Kidney (tissue), 14 donors: Measurements from ENCODE around the gene SHBG. TPM values are rescaled to one million over a fixed set of nuclear protein-coding genes. Genes with fewer than 3 reads are reported as not detected.

Experiments
- DNase-seq, 5 donors: peaks; one replicate each; pipeline ENCODE4 v3.0.0-alpha.2; 2013 to 2020
- FAIRE-seq: peaks from 2 replicates; lab custom pipeline; 2012; peaks lifted over from hg19 to GRCh38; lab: Jason Lieb, UNC
- H3K27ac ChIP-seq, 2 donors: one replicate each; pipeline ENCODE4 v1.7.0; 2013; ENCODE audit warnings: low read depth in 2 of 2, low read length in 2 of 2, inconsistent platforms in 1 of 2
- H3K27me3 ChIP-seq: one replicate; pipeline ENCODE4 v1.7.1; 2013; ENCODE audit warnings: low read length, inconsistent platforms; ENCODE audit not compliant: control insufficient read depth, insufficient read depth
- H3K36me3 ChIP-seq, 3 donors: one replicate each; pipeline versions ENCODE4 v1.7.0 to v1.7.1; 2013; ENCODE audit warnings: low read length in 3 of 3, control low read depth in 1 of 3, inconsistent platforms in 1 of 3; ENCODE audit not compliant: insufficient read depth in 3 of 3, control insufficient read depth in 2 of 3
- H3K4me1 ChIP-seq, 3 donors: one replicate each; pipeline versions ENCODE4 v1.7.0 to v1.7.1; 2013; ENCODE audit warnings: low read length in 3 of 3, inconsistent platforms in 1 of 3, low read depth in 1 of 3; ENCODE audit not compliant: control insufficient read depth in 2 of 3, insufficient read depth in 2 of 3
- H3K4me3 ChIP-seq, 3 donors: one replicate each; pipeline versions ENCODE4 v1.7.0 to v1.8.1; 2013; ENCODE audit warnings: low read length in 3 of 3, control low read depth in 1 of 3, inconsistent platforms in 1 of 3
- H3K9ac ChIP-seq, 3 donors: one replicate each; pipeline versions ENCODE4 v1.7.0 to v1.7.1; 2013; ENCODE audit warnings: low read length in 3 of 3, control low read depth in 1 of 3, inconsistent platforms in 1 of 3
- H3K9me3 ChIP-seq, 3 donors: one replicate each; pipeline versions ENCODE4 v1.7.0 to v1.7.1; 2013; ENCODE audit warnings: low read length in 3 of 3, control low read depth in 1 of 3, inconsistent platforms in 1 of 3; ENCODE audit not compliant: control insufficient read depth in 2 of 3, insufficient read depth in 1 of 3
- CTCF ChIP-seq: IDR thresholded peaks from 3 replicates; pipeline ENCODE4 v1.5.1; 2012; ENCODE audit warnings: mild to moderate bottlenecking, moderate library complexity, borderline replicate concordance; ENCODE audit not compliant: insufficient read depth; ENCODE audit errors: extremely low read depth
- intact Hi-C: fragments of 100-400 bp; cut with DNase I; formaldehyde crosslinking; loops from one replicate; pipeline ENCODE4 v1.11.1; 2022
- polyA plus RNA-seq: library from polyadenylated mRNA; stranded (reverse); fragments of 350-450 nt; fragmentation: Illumina TruSeq; extraction: RNeasy Lipid Tissue Mini Kit (QIAGEN cat#74804); gene quantifications from one replicate; pipeline ENCODE4 v1.2.3, GENCODE V29; 2014; ENCODE audit warnings: low read depth, low replicate concordance; ENCODE audit not compliant: insufficient read depth
- total RNA-seq: library from RNA; stranded (reverse); fragmentation: NEBNext Ultra II Directional; extraction: Animal tissue kit (Norgen Biotek cat#: 25700); gene quantifications from one replicate; pipeline ENCODE4 v1.2.1, GENCODE V29; 2021
- donor health status: control.
- donor health status: control.
- donor health status: control.
- donor health status: control.
- donor health status: control.
- donor health status: DM: yes; HTN: yes; CAD: no.
- donor health status: Normal renal cell carcinoma (clear cell type).

SHBG gene
- total and polyA plus RNA-seq, 2 donors from 2014 or later = 0.57 to 4.6 TPM

GRCh38 chr17:7589891-7590691 is 39.8 kb upstream of the SHBG start, which contains the start of gene SOX15:
TSS of gene SOX15 (minus strand) at chr17:7590094. CDS start at chr17:7589676, 418 bp downstream.
- Histone ChIP-seq H3K9ac (peak within 1 kb of the TSS in 2 of 3 donors; percentile 32 to 40), H3K27ac (no peak within 1 kb of the TSS), H3K4me3 (peak within 1 kb of the TSS in 1 of 3 donors; percentile 37), H3K27me3 (no peaks in the 10 kb centered on the region), H3K36me3 (peaks cover 12 to 48% (median 37%) of the 10 kb centered on the region in 3 donors), H3K9me3 (no peaks in the 10 kb centered on the region), H3K4me1 (peaks cover 0 to 7% (median 7%) of the 10 kb centered on the region in 3 donors)
- FAIRE-seq (no peak), DNase-seq (peak in 2 of 5 donors; percentile 75 to 81)
- intact Hi-C loops = no loop called here
- no peak for TF ChIP-seq CTCF

GRCh38 chr17:7590743-7591142 is 39.2 kb upstream of the SHBG start:
- Histone ChIP-seq H3K9ac (no peak overlapping the region), H3K4me1 (peaks cover 0 to 7% (median 7%) of the 10 kb centered on the region in 3 donors), H3K27ac (no peak overlapping the region), H3K9me3 (no peaks in the 10 kb centered on the region), H3K36me3 (peaks cover 13 to 54% (median 43%) of the 10 kb centered on the region in 3 donors), H3K27me3 (no peaks in the 10 kb centered on the region), H3K4me3 (no peak overlapping the region)
- intact Hi-C loops = no loop called here
- FAIRE-seq = no peak
- no peak for TF ChIP-seq CTCF
- DNase-seq = peak in 1 of 5 donors; percentile 43

- Histone ChIP-seq H3K4me3 (no peak overlapping the region), H3K9ac (no peak overlapping the region), H3K27ac (no peak overlapping the region), H3K4me1 (peaks cover 0 to 7% (median 7%) of the 10 kb centered on the region in 3 donors), H3K9me3 (no peaks in the 10 kb centered on the region), H3K27me3 (no peaks in the 10 kb centered on the region), H3K36me3 (peaks cover 17 to 63% (median 46%) of the 10 kb centered on the region in 3 donors)
- DNase-seq (peak in 1 of 5 donors; percentile 40), FAIRE-seq (no peak)
- intact Hi-C loops = no loop called here
- TF ChIP-seq CTCF = no peak
Measured at GRCh38 chr17:7591596-7591995, 38.3 kb upstream of the SHBG start.
